Measurements from ENCODE around the gene ATP12A. TPM values are rescaled to one million over a fixed set of nuclear protein-coding genes. Genes with fewer than 3 reads are reported as not detected.
"Not testable (repeated sequence)": the region's sequence is repeated elsewhere in the genome, so short reads cannot be mapped to it uniquely, and the experiment has no call there.

Gene ATP12A
- total RNA-seq, 1 donor = not detected

GRCh38 chr13:24723206-24723605 lies 43.0 kb downstream of the ATP12A start:
- no peaks in the 10 kb centered on the region for H3K27me3 ChIP-seq (ENCODE audit: insufficient read depth, low read length)
- H3K4me3 ChIP-seq (ENCODE audit: low read length) = no peak overlapping the region
- no peaks in the 10 kb centered on the region for H3K9me3 ChIP-seq (ENCODE audit: low read depth, low read length)
- H3K4me1 ChIP-seq (ENCODE audit: insufficient read depth, low read length) = no peaks in the 10 kb centered on the region

- Histone ChIP-seq H3K27me3 (ENCODE audit: insufficient read depth, low read length) (no peaks in the 10 kb centered on the region), H3K4me1 (ENCODE audit: insufficient read depth, low read length) (no peaks in the 10 kb centered on the region), H3K4me3 (ENCODE audit: low read length) (no peak overlapping the region), H3K9me3 (ENCODE audit: low read depth, low read length) (no peaks in the 10 kb centered on the region)
Measured at GRCh38 chr13:24724714-24725113, 44.5 kb downstream of the ATP12A start.

DNA sequence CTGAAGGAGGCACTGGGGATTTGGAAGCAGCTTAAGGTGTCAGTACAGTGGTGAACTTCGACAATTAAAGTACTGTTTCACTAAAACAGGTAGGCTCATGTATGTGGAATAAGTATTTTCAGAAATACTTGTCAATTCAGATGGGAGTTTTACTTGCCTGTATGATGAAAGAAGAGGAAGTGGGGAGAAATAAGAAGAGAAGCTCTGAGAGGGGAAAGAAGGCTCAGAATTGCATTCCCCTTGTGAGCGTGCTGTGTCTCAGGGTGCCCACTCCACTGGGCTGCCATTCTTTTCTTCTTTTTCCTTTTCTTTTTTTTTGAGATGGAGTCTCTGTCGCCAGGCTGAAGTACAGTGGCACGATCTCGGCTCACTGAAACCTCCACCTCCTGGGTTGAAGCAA lies 45.2 kb downstream of the ATP12A start:
- H3K27me3 ChIP-seq (ENCODE audit: insufficient read depth, low read length) = no peaks in the 10 kb centered on the region
- H3K4me1 ChIP-seq (ENCODE audit: insufficient read depth, low read length) = no peaks in the 10 kb centered on the region
- no peaks in the 10 kb centered on the region for H3K9me3 ChIP-seq (ENCODE audit: low read depth, low read length)
- H3K4me3 ChIP-seq (ENCODE audit: low read length) = no peak overlapping the region

DNA sequence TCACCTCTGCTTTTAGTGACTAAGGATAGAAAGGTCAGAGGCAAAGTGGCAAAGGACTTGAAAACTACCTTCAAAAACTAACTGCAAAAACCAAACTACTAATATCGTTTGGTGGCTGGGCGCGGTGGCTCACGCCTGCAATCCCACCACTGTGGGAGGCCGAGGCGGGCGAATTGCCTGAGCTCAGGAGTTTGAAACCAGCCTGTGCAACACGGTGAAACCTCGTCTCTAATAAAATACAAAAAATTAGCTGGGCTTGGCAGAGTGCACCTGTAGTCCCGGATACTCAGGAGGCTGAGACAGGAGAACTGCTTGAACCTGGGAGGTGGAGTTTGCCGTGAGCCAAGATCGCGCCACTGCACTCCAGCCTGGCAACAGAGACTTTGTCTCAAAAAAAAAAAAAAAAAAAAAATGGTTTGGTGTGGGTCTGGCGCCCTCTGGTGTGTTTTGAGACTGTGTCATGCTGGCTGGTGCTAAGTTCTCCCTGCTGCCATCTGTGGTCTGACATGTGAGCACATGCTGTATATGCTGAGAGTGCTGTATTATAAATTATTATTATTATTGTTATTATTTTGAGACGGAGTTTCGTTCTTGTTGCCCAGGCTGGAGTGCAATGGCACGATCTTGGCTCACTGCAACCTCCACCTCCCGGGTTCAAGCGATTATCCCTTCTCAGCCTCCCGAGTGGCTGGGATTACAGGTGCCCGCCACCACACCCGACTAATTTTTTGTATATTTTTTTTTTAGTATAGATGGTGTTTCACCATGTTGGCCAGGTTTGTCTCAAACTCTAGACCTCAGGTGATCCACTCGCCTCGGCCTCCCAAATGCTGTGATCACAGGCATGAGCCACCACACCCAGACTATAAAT lies 47.8 kb downstream of the ATP12A start:
- Histone ChIP-seq H3K4me3 (ENCODE audit: low read length) (no peak overlapping the region), H3K9me3 (ENCODE audit: low read depth, low read length) (no peaks in the 10 kb centered on the region), H3K27me3 (ENCODE audit: insufficient read depth, low read length) (no peaks in the 10 kb centered on the region), H3K4me1 (ENCODE audit: insufficient read depth, low read length) (no peaks in the 10 kb centered on the region)

DNA sequence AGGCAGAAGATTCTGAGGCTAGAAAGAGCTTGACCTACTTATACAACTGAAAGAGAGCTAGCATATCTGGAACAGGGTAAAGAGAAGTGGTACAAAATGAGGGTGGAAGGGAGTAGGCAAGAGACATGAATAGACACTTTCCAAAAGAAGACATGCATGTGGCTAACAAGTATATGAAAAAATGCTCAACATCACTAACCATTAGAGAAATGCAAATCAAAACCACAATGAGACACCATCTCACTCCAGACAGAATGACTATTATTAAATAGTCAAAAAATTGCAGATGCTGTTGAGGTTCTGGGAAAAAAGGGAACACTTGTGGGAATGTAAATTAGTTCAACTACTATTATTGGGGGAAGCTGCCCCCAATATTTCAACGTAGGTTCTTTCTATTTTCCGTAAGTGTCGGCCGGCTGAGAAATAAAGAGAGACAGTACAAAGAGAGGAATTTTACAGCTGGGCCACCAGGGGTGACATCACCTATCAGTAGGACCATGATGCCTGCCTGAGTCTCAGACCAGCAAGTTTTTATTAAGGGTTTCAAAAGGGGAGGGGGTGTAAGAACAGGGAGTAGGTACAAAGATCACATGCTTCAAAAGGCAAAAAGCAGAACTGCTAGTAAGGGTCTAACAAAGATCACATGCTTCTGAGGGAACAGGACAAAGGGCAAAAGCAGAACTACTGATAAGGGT lies 50.8 kb downstream of the ATP12A start:
- H3K27me3 ChIP-seq (ENCODE audit: insufficient read depth, low read length); H3K9me3 ChIP-seq (ENCODE audit: low read depth, low read length); H3K4me1 ChIP-seq (ENCODE audit: insufficient read depth, low read length); H3K4me3 ChIP-seq (ENCODE audit: low read length): not testable (repeated sequence)

DNA sequence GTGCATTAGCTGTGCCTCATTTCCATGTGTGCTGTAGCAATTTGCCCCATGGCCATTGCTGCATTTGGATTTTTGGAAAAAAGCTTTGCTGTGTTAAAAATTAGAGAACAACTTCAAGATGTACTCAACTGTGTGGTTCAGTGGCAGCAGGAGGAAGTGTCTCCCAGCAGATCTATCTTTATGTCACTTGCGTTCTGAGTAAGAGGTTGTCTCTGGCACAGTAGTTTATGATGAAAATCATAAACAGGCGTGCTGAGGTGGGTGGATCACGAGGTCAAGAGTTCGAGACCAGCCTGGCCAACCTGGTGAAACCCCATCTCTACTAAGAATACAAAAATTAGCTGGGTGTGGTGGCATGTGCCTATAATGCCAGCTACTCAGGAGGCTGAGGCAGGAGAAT lies 54.7 kb downstream of the ATP12A start:
- Histone ChIP-seq H3K4me3 (ENCODE audit: low read length) (no peak overlapping the region), H3K9me3 (ENCODE audit: low read depth, low read length) (no peaks in the 10 kb centered on the region), H3K27me3 (ENCODE audit: insufficient read depth, low read length) (no peaks in the 10 kb centered on the region), H3K4me1 (ENCODE audit: insufficient read depth, low read length) (no peaks in the 10 kb centered on the region)

DNA sequence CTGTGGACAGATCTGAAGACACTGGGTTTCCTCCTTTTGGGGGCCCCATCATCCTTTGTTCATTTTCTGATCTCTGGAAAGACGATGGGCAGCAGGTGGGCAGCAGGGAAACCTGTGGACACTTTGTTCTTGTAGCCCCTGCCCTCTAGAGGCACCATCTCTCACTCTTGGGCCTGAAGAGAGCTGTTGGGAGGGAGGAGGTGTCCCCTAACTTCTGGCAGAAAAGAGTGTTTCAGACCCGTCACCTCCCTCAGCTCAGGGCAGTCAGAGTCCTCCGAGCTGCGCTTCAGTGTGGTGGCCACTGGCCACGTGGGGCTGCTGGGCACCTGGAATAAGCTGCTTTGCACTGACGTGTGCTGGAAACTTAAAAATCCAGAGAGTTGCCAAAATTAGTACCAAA lies 56.8 kb downstream of the ATP12A start:
- no peaks in the 10 kb centered on the region for H3K9me3 ChIP-seq (ENCODE audit: low read depth, low read length)
- no peaks in the 10 kb centered on the region for H3K27me3 ChIP-seq (ENCODE audit: insufficient read depth, low read length)
- no peak overlapping the region for H3K4me3 ChIP-seq (ENCODE audit: low read length)
- H3K4me1 ChIP-seq (ENCODE audit: insufficient read depth, low read length) = no peaks in the 10 kb centered on the region

DNA sequence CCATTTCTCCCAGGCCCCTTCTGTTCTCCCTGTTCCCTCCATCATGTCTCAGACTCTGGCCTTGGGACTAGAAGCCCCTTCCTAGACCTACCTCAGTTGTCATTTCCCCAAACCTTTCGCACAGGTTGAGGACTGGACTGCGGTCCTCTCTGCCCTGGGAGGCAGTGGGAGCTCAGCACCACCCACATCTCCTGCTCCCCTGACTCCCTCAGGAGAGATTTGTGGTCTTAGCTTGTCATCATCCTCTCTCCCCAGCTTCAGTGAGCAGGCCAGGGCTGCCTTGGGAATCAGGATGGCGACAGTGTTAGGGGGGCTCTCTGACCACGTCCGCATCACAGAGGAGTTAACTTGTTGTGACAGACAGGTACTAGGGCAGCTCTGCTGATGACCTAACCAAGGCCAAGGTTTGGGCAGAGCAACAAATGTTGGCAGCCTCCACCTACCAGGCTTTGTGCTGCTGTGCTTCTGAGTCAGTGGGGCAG lies 58.2 kb downstream of the ATP12A start:
- Histone ChIP-seq H3K9me3 (ENCODE audit: low read depth, low read length) (no peaks in the 10 kb centered on the region), H3K27me3 (ENCODE audit: insufficient read depth, low read length) (no peaks in the 10 kb centered on the region), H3K4me3 (ENCODE audit: low read length) (no peak overlapping the region), H3K4me1 (ENCODE audit: insufficient read depth, low read length) (no peaks in the 10 kb centered on the region)

GRCh38 chr13:24740014-24740890 lies 60.0 kb downstream of the ATP12A start:
- H3K4me3 ChIP-seq (ENCODE audit: low read length) = no peak overlapping the region
- H3K9me3 ChIP-seq (ENCODE audit: low read depth, low read length) = no peaks in the 10 kb centered on the region
- peaks cover 1% of the 10 kb centered on the region for H3K27me3 ChIP-seq (ENCODE audit: insufficient read depth, low read length)
- H3K4me1 ChIP-seq (ENCODE audit: insufficient read depth, low read length) = no peaks in the 10 kb centered on the region

- H3K9me3 ChIP-seq (ENCODE audit: low read depth, low read length) = no peaks in the 10 kb centered on the region
- H3K4me1 ChIP-seq (ENCODE audit: insufficient read depth, low read length) = no peaks in the 10 kb centered on the region
- no peak overlapping the region for H3K4me3 ChIP-seq (ENCODE audit: low read length)
- peaks cover 5% of the 10 kb centered on the region for H3K27me3 ChIP-seq (ENCODE audit: insufficient read depth, low read length)
Measured at GRCh38 chr13:24741016-24741662, 60.9 kb downstream of the ATP12A start.

- peaks cover under 1% of the 10 kb centered on the region for H3K4me1 ChIP-seq (ENCODE audit: insufficient read depth, low read length)
- no peak overlapping the region for H3K4me3 ChIP-seq (ENCODE audit: low read length)
- H3K9me3 ChIP-seq (ENCODE audit: low read depth, low read length) = no peaks in the 10 kb centered on the region
- peaks cover 10% of the 10 kb centered on the region for H3K27me3 ChIP-seq (ENCODE audit: insufficient read depth, low read length)
Measured at GRCh38 chr13:24741791-24742190, 61.6 kb downstream of the ATP12A start.

- Histone ChIP-seq H3K27me3 (ENCODE audit: insufficient read depth, low read length) (peaks cover 15% of the 10 kb centered on the region), H3K9me3 (ENCODE audit: low read depth, low read length) (no peaks in the 10 kb centered on the region), H3K4me1 (ENCODE audit: insufficient read depth, low read length) (peaks cover 5% of the 10 kb centered on the region)
Measured at GRCh38 chr13:24742294-24742693, 62.1 kb downstream of the ATP12A start.

GRCh38 chr13:24742977-24743376 lies 62.8 kb downstream of the ATP12A start:
- Histone ChIP-seq H3K27me3 (ENCODE audit: insufficient read depth, low read length) (peaks cover 21% of the 10 kb centered on the region), H3K9me3 (ENCODE audit: low read depth, low read length) (no peaks in the 10 kb centered on the region), H3K4me3 (ENCODE audit: low read length) (no peak overlapping the region), H3K4me1 (ENCODE audit: insufficient read depth, low read length) (peaks cover 8% of the 10 kb centered on the region)

More at GRCh38 chr13:24742294-24742693, 62.1 kb downstream of the ATP12A start:
- H3K4me3 ChIP-seq (ENCODE audit: low read length) = no peak overlapping the region

- peaks cover 24% of the 10 kb centered on the region for H3K27me3 ChIP-seq (ENCODE audit: insufficient read depth, low read length)
- no peak overlapping the region for H3K4me3 ChIP-seq (ENCODE audit: low read length)
- H3K9me3 ChIP-seq (ENCODE audit: low read depth, low read length) = no peaks in the 10 kb centered on the region
- H3K4me1 ChIP-seq (ENCODE audit: insufficient read depth, low read length) = peaks cover 8% of the 10 kb centered on the region
Measured at GRCh38 chr13:24744247-24744646, 64.0 kb downstream of the ATP12A start.
